Pancreas (tissue), 10 donors: Measurements from ENCODE around the gene SRRM2. TPM values are rescaled to one million over a fixed set of nuclear protein-coding genes. Genes with fewer than 3 reads are reported as not detected.

Source experiments
- ATAC-seq, 4 donors: fragments of 200-7000 bp; cut with Tn5 transposase; one replicate each; pipeline versions ENCODE4 v1.8.0 to v1.9.1; 2020; ENCODE audit warnings: mild to moderate bottlenecking in 4 of 4, moderate library complexity in 4 of 4
- DNase-seq, 6 donors: peaks; one replicate each; pipeline ENCODE4 v3.0.0-alpha.2; 2020
- FAIRE-seq: peaks from 2 replicates; lab custom pipeline; 2012; peaks lifted over from hg19 to GRCh38; lab: Jason Lieb, UNC
- H3K27ac ChIP-seq, 4 donors: fragments of 200-600 bp; sonication (generic); 1 replicate in 3 of 4; 2 replicates in 1 of 4; pipeline versions ENCODE4 v1.5.0 to v1.8.0; 2020
- H3K27me3 ChIP-seq, 4 donors: fragments of 200-600 bp; one replicate each; pipeline ENCODE4 v1.8.0; 2021
- H3K36me3 ChIP-seq, 3 donors: fragments of 200-600 bp; sonication (generic) in 1 of 3; one replicate each; pipeline versions ENCODE4 v1.5.0 to v1.8.0; 2020 to 2021
- H3K4me1 ChIP-seq, 3 donors: fragments of 200-600 bp; one replicate each; pipeline ENCODE4 v1.8.0; 2021
- H3K4me3 ChIP-seq, 4 donors: fragments of 200-600 bp; sonication (generic) in 2 of 4; one replicate each; pipeline versions ENCODE4 v1.5.0 to v1.8.0; 2020 to 2021
- H3K9me3 ChIP-seq, 4 donors: fragments of 200-600 bp; one replicate each; pipeline ENCODE4 v1.8.0; 2021
- WGBS, 2 donors: extraction: QIAGEN DNeasy Blood & Tissue Kit; methylation state at CpG; one replicate each; pipeline ENCODE4 v1.1.7; 2013; 5-methylcytosine and 5-hydroxymethylcytosine counted together
- intact Hi-C, 3 donors: fragments of 100-400 bp; cut with DNase I; formaldehyde crosslinking; loops; one replicate each; pipeline versions ENCODE4 v1.11.1 to v1.14.2; 2022
- polyA plus RNA-seq, 2 donors: library from polyadenylated mRNA; stranded (reverse); fragments of 200-250 nt; gene quantifications; one replicate each; pipeline ENCODE4 v1.2.3, GENCODE V29; 2013
- total RNA-seq, 6 donors: library from RNA; stranded (reverse); fragmentation: NEBNext Ultra II Directional in 4 of 6; extraction: Animal tissue kit (Norgen Biotek cat#: 25700) in 4 of 6; gene quantifications; one replicate each; pipeline versions ENCODE4 v1.2.1 to v1.2.4, GENCODE V29; 2021 to 2023
- TF ChIP-seq, protein P1 (sequence below), 4 donors: fragments of 200-600 bp; sonication (generic) in 3 of 4; IDR thresholded peaks; one replicate each; pipeline versions ENCODE4 v1.5.0 to v1.8.0; 2021; ENCODE audit warnings: antibody characterized with exemption in 4 of 4
- donor health status: healthy with polysubstance abuse.
- donor health status: DM: no; HTN: no; CAD: no; lungs with moderate emphysema.
- donor health status: DM: no; HTN: no; CAD: no.
- donor health status: control.
- donor health status: control.
- donor health status: Bipolar disorder and iron deficiency.
- donor health status: DM: yes; HTN: yes; CAD: no.
- donor health status: DM: no; HTN: no; CAD: no.
- donor health status: DM: no; HTN: no; CAD: no.
- donor health status: DM: yes; HTN: yes; CAD: no.

Gene SRRM2
- total and polyA plus RNA-seq, 8 donors: 244 to 1,932 (median 380) TPM

DNA sequence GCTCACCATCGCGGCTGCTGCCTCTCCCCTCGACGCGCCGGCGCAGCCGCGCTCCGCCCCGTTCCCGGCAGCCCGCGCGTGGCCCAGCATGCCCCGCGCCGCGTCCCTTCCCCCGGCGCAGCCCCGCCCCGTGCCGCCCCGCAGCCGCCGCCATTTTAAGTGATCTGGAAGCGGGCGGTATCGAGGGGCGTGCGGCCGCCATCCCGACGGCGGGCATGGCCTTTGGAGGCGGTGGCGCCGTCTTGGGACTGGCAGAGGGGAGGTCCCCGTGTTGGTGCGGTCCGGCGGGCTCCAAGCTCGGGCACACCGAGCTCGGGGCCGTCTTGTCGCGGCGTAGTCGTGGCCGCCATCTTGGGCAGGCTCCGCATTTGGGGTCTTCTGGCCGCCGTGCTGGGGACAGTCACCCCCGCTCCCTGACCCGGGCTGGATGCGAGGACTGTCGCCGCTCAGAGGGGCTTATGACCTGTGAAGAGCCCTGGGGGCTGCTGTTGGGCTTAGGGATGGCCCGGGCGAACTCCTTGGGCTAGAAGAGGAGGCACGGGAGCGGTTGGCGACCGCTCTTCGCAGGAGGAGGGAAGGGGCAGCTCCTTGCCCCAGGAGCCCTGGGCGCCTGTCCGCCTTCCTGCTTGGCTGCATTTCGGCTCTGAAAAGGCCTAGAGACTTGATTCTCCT, 24.9 kb downstream of the SRRM2 start, which contains the start of gene ELOB:
Gene ELOB, minus strand, starts transcription at position 50 of the 672 bp plus-strand sequence. Its CDS starts 41 bp downstream, at position 9.
- no peaks in the 10 kb centered on the region for H3K27me3 ChIP-seq
- 1% methylated on average over 43 to 70 of the region's 70 CpGs for WGBS, 2 donors
- H3K4me3 ChIP-seq: peak within 1 kb of the TSS; percentile 92 to 100 (median 99)
- intact Hi-C loops: no loop called here
- peaks cover 0 to 5% (median 0%) of the 10 kb centered on the region in 3 donors for H3K36me3 ChIP-seq
- ATAC-seq (peak; percentile 93 to 96 (median 94)), DNase-seq (peak; percentile 84 to 97 (median 88)), FAIRE-seq (no peak)
- H3K4me1 ChIP-seq: peaks cover 8 to 20% (median 8%) of the 10 kb centered on the region in 3 donors
- peak within 1 kb of the TSS; percentile 99 to 100 (median 100) for H3K27ac ChIP-seq
- TF ChIP-seq, protein P1, sequence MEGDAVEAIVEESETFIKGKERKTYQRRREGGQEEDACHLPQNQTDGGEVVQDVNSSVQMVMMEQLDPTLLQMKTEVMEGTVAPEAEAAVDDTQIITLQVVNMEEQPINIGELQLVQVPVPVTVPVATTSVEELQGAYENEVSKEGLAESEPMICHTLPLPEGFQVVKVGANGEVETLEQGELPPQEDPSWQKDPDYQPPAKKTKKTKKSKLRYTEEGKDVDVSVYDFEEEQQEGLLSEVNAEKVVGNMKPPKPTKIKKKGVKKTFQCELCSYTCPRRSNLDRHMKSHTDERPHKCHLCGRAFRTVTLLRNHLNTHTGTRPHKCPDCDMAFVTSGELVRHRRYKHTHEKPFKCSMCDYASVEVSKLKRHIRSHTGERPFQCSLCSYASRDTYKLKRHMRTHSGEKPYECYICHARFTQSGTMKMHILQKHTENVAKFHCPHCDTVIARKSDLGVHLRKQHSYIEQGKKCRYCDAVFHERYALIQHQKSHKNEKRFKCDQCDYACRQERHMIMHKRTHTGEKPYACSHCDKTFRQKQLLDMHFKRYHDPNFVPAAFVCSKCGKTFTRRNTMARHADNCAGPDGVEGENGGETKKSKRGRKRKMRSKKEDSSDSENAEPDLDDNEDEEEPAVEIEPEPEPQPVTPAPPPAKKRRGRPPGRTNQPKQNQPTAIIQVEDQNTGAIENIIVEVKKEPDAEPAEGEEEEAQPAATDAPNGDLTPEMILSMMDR (IDR thresholded peaks at IDR 0.05): no peak
- no peaks in the 10 kb centered on the region for H3K9me3 ChIP-seq

DNA sequence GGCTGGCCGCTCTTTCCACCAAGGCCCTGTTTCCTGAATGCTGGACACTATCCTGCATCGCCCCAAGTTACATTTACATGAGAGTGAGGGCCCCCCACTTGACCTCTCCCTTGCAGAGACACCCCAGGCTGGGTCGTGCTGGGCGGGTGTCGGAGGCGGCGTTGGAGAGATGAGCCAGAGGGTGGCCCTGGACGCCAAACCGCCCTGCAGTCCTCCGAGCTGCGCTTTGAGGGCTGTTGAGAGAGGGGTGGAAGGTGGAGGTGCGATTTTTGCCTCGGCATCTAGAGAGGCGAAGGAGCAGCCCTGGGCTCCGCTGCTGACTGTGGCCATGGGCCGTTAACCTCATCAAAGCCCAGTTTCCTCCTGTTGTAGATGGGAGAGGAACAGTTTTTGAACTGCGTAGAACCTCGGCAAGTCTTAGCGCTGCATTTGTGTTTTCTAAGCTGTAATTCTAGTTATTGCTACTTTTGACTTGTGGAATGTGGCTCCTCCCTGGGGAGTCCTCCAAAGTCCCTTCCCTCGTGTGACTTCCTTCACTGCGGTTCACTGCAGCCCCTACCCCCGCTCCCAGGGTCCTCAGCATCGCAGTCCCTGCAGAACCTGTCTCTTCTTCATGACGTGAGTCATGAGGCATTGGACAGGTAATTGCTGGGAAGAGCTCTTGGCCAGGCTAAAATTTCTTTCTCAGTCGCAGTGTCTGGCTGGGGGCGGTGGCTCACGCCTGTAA, 25.6 kb downstream of the SRRM2 start:
- TF ChIP-seq, protein P1 (IDR thresholded peaks at IDR 0.05): no peak
- WGBS, 2 donors: 11 to 12% methylated on average over 27 of the region's 27 CpGs
- Histone ChIP-seq H3K27me3 (no peaks in the 10 kb centered on the region), H3K4me1 (peaks cover 8 to 20% (median 8%) of the 10 kb centered on the region in 3 donors), H3K36me3 (peaks cover 0 to 5% (median 0%) of the 10 kb centered on the region in 3 donors), H3K27ac (peak overlapping the region; percentile 99 to 100 (median 100)), H3K4me3 (peak overlapping the region; percentile 86 to 100 (median 99)), H3K9me3 (no peaks in the 10 kb centered on the region)
- FAIRE-seq (no peak), DNase-seq (peak in 3 of 6 donors; percentile 34 to 62 (median 54)), ATAC-seq (peak; percentile 46 to 57 (median 52))
- intact Hi-C loops: no loop called here

DNA sequence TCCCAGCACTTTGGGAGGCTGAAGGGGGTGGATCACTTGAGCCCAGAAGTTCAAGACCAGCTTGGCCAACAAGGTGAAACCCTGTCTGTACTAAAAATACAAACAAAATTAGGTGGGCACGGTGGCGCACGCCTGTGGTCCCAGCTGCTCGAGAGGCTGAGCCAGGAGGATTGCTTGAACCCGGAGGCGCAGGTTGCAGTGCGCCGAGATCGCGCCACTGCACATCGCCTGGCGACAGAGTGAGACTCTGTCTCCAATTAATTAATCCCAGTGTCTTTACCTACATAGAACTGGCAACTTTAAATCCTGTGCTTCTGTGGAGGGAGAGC, 26.2 kb downstream of the SRRM2 start:
- WGBS, 2 donors: 94 to 95% methylated on average over 12 of the region's 12 CpGs
- H3K27ac ChIP-seq: peak overlapping the region in 2 of 4 donors; percentile 99 to 100

DNA sequence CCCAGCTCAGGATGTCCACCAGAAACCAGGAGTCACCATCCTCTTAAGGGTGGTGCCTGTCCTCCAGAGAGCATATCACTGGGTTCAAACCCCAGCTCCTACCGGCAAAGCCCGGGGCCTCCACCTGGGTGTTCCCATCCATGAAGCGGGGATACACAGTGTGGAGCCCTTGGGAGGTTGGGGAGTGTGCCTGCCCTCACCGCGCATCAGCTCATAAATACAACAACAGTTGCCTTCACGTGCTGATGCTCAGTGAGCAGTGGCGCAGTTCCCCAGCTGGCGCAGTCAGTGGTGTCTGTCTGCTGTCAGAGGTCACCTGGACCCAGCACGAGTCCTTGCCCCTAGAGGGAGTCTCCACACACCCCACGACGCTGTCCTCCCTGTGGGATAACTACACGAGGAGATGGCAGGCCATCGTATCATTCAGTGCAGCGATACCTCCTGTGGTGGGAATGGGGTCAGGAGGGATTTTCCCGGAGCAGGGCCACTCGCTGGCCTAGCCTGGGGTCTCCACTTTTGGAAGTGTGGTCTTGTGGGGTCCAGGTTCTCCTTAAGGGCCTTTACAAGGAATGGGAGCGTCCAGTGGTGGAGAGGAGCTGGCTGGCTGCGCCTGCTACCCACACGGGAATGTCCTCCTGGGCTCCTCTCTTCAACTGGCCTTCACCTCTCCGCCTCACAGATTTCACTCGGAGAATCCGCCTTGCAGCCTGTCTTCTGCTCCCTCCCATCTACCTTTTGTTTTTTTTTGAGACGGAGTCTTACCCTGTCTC, 26.9 kb downstream of the SRRM2 start:
- peak in 3 of 6 donors; percentile 3 to 55 (median 40) for DNase-seq
- intact Hi-C loops: no loop called here
- WGBS, 2 donors: 86 to 89% methylated on average over 23 of the region's 23 CpGs
- H3K36me3 ChIP-seq: peaks cover 0 to 5% (median 0%) of the 10 kb centered on the region in 3 donors
- H3K4me1 ChIP-seq: peaks cover 8 to 20% (median 8%) of the 10 kb centered on the region in 3 donors
- no peaks in the 10 kb centered on the region for H3K9me3 ChIP-seq
- no peak overlapping the region for H3K27ac ChIP-seq
- no peak for FAIRE-seq
- H3K4me3 ChIP-seq: no peak overlapping the region
- ATAC-seq: no peak
- H3K27me3 ChIP-seq: no peaks in the 10 kb centered on the region
- TF ChIP-seq, protein P1 (IDR thresholded peaks at IDR 0.05): no peak

More for the DNA sequence above, 26.2 kb downstream of the SRRM2 start:
- intact Hi-C loops: no loop called here
- DNase-seq (no peak), ATAC-seq (no peak), FAIRE-seq (no peak)
- H3K27me3 ChIP-seq: no peaks in the 10 kb centered on the region
- H3K9me3 ChIP-seq: no peaks in the 10 kb centered on the region
- peaks cover 0 to 5% (median 0%) of the 10 kb centered on the region in 3 donors for H3K36me3 ChIP-seq
- H3K4me3 ChIP-seq: peak overlapping the region; percentile 86 to 100 (median 99)
- TF ChIP-seq, protein P1 (IDR thresholded peaks at IDR 0.05): no peak
- H3K4me1 ChIP-seq: peaks cover 8 to 20% (median 8%) of the 10 kb centered on the region in 3 donors
